Hepatocyte (in vitro differentiated cells): ENCODE measurements around the gene ZNF385B.

Source experiments
- CTCF ChIP-seq: fragments of 200-600 bp; sonication (generic); IDR thresholded peaks from 2 replicates; pipeline ENCODE4 v1.5.1; 2016; ENCODE audit warnings: antibody characterized with exemption, mild to moderate bottlenecking; ENCODE audit not compliant: poor library complexity
- EZH2 ChIP-seq: fragments of 200-600 bp; sonication (generic); IDR thresholded peaks from 2 replicates; pipeline ENCODE4 v1.6.1; 2016; ENCODE audit warnings: antibody characterized with exemption, mild to moderate bottlenecking, borderline replicate concordance
- EZH2phosphoT487 ChIP-seq: fragments of 200-600 bp; sonication (generic); IDR thresholded peaks from one replicate; pipeline ENCODE4 v1.6.1; 2018; ENCODE audit warnings: antibody characterized with exemption, mild to moderate bottlenecking, low read depth, moderate library complexity; ENCODE audit not compliant: unreplicated experiment, severe bottlenecking

- TF ChIP-seq EZH2 = no peak
- no peak for TF ChIP-seq EZH2phosphoT487
- no peak for TF ChIP-seq CTCF
Observed at GRCh38 chr2:179770029-179770428, 91.4 kb downstream of the ZNF385B start.
